Lower leg skin (tissue), 4 donors: ENCODE results near the gene RNF157. TPM values are rescaled to one million over a fixed set of nuclear protein-coding genes. Genes with fewer than 3 reads are reported as not detected.
A peak's percentile ranks its signal among the peaks of the same experiment; 100 is the strongest.

ENCODE experiments used
- DNase-seq, 2 donors: peaks; one replicate each; pipeline ENCODE4 v3.0.0-alpha.2; 2019; ENCODE audit warnings: low spot score in 2 of 2
- H3K4me3 ChIP-seq: fragments of 200-600 bp; sonication (generic); 2 replicates; pipeline ENCODE4 v1.5.1; 2017; ENCODE audit warnings: mild to moderate bottlenecking, low read depth; ENCODE audit not compliant: poor library complexity, severe bottlenecking
- CTCF ChIP-seq, 3 donors: fragments of 450-650 bp; IDR thresholded peaks; one replicate each; pipeline ENCODE4 v1.5.1; 2016; ENCODE audit warnings: antibody characterized with exemption in 3 of 3, mild to moderate bottlenecking in 3 of 3, moderate library complexity in 2 of 3
- POLR2A ChIP-seq, 2 donors: fragments of 450-650 bp; IDR thresholded peaks; one replicate each; pipeline ENCODE4 v1.6.1; 2016 to 2017; ENCODE audit warnings: antibody characterized with exemption in 2 of 2, mild to moderate bottlenecking in 1 of 2, moderate library complexity in 1 of 2
- WGBS, 2 donors: methylation state at CpG; one replicate each; pipeline ENCODE4 v1.1.5; 2018; 5-methylcytosine and 5-hydroxymethylcytosine counted together
- intact Hi-C: fragments of 100-400 bp; cut with DNase I; formaldehyde crosslinking; loops from one replicate; pipeline ENCODE4 v1.15.0; 2023; ENCODE audit warnings: low total_unique reads
- total RNA-seq, 4 donors: library from RNA; depleted of rRNA; stranded (reverse); fragments of >200 nt; gene quantifications; one replicate each; pipeline ENCODE4 v1.1.0, GENCODE V29; 2016

RNF157 gene
- total RNA-seq: 1 to 10 TPM in 3 of 4 donors, under 1 TPM in 1; 0.83 to 2.4 (median 1.4) TPM

GRCh38 chr17:76240461-76241203 lies at the start of gene RNF157:
Gene RNF157, minus strand, starts transcription at chr17:76240493. Its CDS starts 253 bp downstream, at chr17:76240240.
- WGBS, 2 donors: 0% methylated on average over 7 to 23 of the region's 102 CpGs
- DNase-seq: peak in 1 of 2 donors; percentile 87
- intact Hi-C loops: no loop called here

GRCh38 chr17:76281573-76282371 lies 41.5 kb upstream of the RNF157 start:
- TF ChIP-seq CTCF (IDR thresholded peaks at IDR 0.05): no peak
- TF ChIP-seq POLR2A (IDR thresholded peaks at IDR 0.05): no peak
- intact Hi-C loops: loop anchor here (5.0 kb wide), 1 partner anchor 159 kb away; no protein-coding TSS in a partner anchor
- no peak for DNase-seq
- H3K4me3 ChIP-seq: no peak overlapping the region
- WGBS, 2 donors: 79 to 90% methylated on average over 14 to 16 of the region's 23 CpGs

More at GRCh38 chr17:76240461-76241203, at the start of gene RNF157:
- H3K4me3 ChIP-seq: peak within 1 kb of the TSS; percentile 40
- TF ChIP-seq POLR2A (IDR thresholded peaks at IDR 0.05) (no peak), CTCF (IDR thresholded peaks at IDR 0.05) (no peak)

- 92 to 97% methylated on average over 15 of the region's 15 CpGs for WGBS, 2 donors
- intact Hi-C loops: loop anchor here (5.0 kb wide), 1 partner anchor 158 kb away; no protein-coding TSS in a partner anchor
- no peak for TF ChIP-seq POLR2A (IDR thresholded peaks at IDR 0.05)
- TF ChIP-seq CTCF (IDR thresholded peaks at IDR 0.05): no peak
- DNase-seq: no peak
- H3K4me3 ChIP-seq: no peak overlapping the region
Observed at GRCh38 chr17:76280650-76281049, 40.4 kb upstream of the RNF157 start.

GRCh38 chr17:76279742-76280287 lies 39.5 kb upstream of the RNF157 start:
- 83 to 85% methylated on average over 13 of the region's 15 CpGs for WGBS, 2 donors
- no peak overlapping the region for H3K4me3 ChIP-seq
- intact Hi-C loops: loop anchor here (5.0 kb wide), 1 partner anchor 158 kb away; no protein-coding TSS in a partner anchor
- DNase-seq: no peak
- TF ChIP-seq CTCF (IDR thresholded peaks at IDR 0.05) (no peak), POLR2A (IDR thresholded peaks at IDR 0.05) (no peak)

GRCh38 chr17:76278952-76279741 lies 38.9 kb upstream of the RNF157 start:
- intact Hi-C loops: no loop called here
- TF ChIP-seq CTCF (IDR thresholded peaks at IDR 0.05): peak in 1 of 3 donors; percentile 74
- TF ChIP-seq POLR2A (IDR thresholded peaks at IDR 0.05): no peak
- peak; percentile 79 to 98 for DNase-seq
- WGBS, 2 donors: 63 to 71% methylated on average over 26 to 28 of the region's 28 CpGs
- no peak overlapping the region for H3K4me3 ChIP-seq
